Heart left ventricle (tissue), 13 donors: ENCODE measurements around the gene KIAA1671.

Experiments
- CTCF ChIP-seq, 12 donors: fragments of 200-600 bp; sonication (generic) in 4 of 12; IDR thresholded peaks; one replicate each; pipeline versions ENCODE4 v1.5.0 to v1.8.0; 2018 to 2022; ENCODE audit warnings: antibody characterized with exemption in 12 of 12, mild to moderate bottlenecking in 5 of 12
- POLR2A ChIP-seq, 2 donors: fragments of 450-650 bp; IDR thresholded peaks; one replicate each; pipeline ENCODE4 v1.6.1; 2017; ENCODE audit warnings: antibody characterized with exemption in 2 of 2, mild to moderate bottlenecking in 2 of 2, moderate library complexity in 2 of 2
- donor health status: ischemic (EF 13 %, LVEDD 7.1; RV severe dilation, severe dysfunction).
- donor health status: DM: no; HTN: yes; CAD: no.
- donor health status: DM: no; HTN: no; CAD: no.
- donor health status: ischemic (EF 25% LVEDD 6.9; RV normal size, moderate dysfunction).
- donor health status: ischemic (EF 25% LVEDD 5.7; RV mildly dilated, moderate dysfunction).
- donor health status: ischemic (EF 35%, LVEDD 5.7; RV mildly dilated, moderate dysfunction).
- donor health status: nonischemic (EF 11% LVEDD 7.7; RV severe dilation, severe dysfunction).
- donor health status: DM: yes; HTN: yes; CAD: no.
- donor health status: PGD.
- donor health status: ischemic (EF 29% LVEDD 5.4; RV normal size, mild dysfunction).
- donor health status: nonischemic (EF 23%, LVEDD 6.1; RV moderate dilation, normal function).

- TF ChIP-seq POLR2A (IDR thresholded peaks at IDR 0.05) (no peak), CTCF (IDR thresholded peaks at IDR 0.05) (no peak)
Measured at GRCh38 chr22:24972369-24972768, 19.9 kb downstream of the KIAA1671 start.
